HG03095 (cell line): Measurements from ENCODE around the gene TRPV6.

Source experiments
- ATAC-seq: cut with Tn5 transposase; IDR thresholded peaks from one replicate; pipeline ENCODE4 v1.9.1; 2021; ENCODE audit warnings: moderate library complexity; ENCODE audit not compliant: unreplicated experiment

TRPV6 gene

GRCh38 chr7:142885311-142886230 is at the start of gene TRPV6:
Gene TRPV6 (minus strand): TSS chr7:142885745.
- ATAC-seq, result no peak

DNA sequence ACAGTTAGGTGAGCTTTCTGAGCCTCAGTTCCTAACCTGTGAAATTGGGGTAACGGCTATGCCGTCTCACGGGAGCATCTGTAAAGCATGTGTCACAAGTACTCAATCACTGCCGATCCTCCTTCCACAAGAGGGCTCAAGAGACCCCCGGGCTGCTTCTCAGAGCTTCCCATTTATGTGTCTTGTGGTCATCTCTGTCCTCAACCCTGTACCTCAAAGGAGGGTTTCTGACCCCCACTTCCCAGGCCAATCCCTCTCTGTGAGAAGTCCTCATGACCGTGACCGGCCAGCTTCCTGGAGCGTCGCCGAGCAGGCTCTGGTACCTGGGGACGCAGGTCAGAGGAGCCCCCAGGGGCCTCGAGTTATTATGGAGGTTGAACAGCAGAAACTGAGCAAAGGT is 48.5 kb upstream of the TRPV6 start:
- no peak for ATAC-seq

DNA sequence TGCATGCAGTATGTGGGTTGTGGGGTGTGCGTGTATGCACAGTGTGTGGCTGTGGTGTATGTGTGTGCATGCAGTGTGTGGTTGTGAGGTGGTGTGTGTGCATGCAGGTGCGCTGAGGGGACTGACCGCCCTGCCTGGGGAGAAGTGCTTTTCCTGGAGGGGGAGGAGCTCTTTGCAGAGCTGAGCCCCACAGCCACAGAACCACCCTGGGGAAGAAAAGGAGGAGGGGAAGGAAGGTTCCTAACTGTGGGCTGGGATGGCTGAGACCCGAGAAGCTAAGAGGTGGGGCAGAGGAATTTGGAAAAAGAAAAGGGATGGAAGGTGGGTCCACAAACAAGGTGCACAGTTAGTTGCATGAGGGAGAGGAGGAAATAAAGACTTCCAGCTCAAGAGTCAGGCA is 48.1 kb upstream of the TRPV6 start, which contains the start of gene TRPV5:
TSS of gene TRPV5 (minus strand) at position 123 of the 400 bp plus-strand sequence. CDS start 287 bp downstream, outside the sequence.
- ATAC-seq, result no peak

DNA sequence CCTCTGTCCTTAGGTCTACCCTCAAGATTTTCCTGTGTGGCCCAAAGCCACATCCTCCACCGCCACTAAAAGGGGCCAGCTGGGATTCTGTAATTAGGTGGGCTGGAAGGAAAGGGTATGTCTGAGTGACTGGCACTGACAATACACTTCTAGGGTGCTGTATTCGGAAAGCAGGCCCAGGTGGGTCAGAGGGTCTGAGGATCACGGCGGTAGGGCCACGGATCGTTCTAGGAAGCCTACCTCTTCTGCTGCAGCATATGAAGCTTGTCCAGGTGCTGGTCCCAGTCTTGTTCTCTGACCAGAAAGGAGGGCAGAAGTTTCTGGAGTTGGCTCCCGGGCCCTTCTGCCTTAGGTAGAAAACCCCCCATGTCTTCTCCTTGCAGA is 47.5 kb upstream of the TRPV6 start:
- ATAC-seq, result no peak

DNA sequence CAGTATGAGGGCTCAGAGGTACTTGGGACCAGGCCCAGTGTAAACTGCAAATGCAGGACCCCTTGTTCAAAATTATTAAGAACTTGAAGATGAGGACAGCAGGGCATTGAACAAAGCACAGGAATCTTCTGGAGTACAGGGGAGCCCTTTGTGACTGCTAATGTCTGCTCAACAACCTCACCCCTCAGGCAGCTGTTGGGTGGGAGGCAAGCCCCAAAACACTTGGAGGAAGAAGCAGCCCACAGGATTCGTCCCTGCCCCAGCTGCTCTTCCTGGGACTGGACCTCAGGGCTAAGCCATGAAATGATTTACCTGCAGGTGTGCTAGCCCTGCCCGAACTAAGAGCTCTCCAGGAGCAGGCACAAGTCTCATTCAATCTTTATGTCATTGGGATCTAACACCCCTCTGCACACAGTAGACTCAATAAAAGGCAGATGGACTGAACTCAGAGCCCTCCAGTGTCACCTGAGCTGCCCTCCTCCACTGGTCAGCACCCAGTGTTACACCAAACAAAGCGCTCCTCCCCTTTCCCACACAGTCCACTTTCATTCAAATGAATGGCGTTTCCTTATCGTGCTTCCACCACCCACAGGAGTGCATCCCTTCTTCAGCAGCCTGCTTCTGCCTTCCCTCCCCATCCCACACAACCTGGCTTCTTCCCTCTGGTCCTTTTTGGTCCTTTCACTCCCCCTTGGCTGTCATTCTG is 47.0 kb upstream of the TRPV6 start:
- no peak for ATAC-seq

DNA sequence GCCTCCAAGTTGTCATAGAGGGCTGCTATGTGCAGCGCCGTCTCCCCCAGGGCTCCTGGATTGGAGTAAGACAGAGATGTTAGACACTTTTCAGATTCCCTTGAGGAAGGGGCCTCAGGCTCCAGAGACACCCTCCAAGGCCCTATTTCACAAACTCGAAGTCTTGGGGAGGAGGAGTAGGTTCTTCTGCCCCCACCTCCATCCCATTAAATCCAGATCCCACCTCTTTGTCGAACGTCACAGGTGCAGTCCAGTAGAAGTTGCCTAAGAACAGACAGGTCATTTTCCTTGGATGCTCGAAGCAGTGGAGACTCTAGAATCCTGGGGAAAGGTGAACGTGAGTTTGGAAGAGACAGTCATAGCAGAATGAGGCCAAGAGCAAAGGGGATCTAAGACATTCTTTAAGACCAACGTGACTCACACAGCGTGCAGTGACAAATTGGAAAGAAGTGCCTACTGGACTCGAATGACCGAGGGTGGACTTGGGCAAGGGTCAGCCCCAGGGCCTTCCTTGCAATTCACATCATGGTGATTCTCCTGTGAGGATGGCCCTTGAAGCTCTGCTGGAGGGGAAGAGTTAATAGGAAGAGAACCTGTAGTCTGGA is 44.7 kb upstream of the TRPV6 start:
- ATAC-seq, result no peak

DNA sequence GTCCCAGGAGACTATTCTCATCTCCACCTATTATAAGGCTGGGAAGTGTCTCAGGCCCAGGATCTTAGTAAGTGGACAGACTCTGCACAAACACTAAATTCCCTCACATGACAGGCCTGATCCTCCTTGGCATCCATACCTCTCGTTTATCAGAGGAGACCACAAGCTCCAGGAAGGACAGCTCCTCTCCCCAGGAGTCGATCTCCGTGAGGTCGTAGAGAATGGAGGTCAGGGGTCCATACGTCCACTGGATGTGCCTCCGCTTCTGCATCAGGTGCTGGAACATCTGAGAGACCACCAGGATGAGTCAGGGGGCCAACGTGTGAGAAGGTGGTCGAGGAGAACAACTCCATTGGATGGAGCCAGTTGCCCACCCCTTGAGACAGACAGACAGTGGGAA is 42.4 kb upstream of the TRPV6 start:
- no peak for ATAC-seq

DNA sequence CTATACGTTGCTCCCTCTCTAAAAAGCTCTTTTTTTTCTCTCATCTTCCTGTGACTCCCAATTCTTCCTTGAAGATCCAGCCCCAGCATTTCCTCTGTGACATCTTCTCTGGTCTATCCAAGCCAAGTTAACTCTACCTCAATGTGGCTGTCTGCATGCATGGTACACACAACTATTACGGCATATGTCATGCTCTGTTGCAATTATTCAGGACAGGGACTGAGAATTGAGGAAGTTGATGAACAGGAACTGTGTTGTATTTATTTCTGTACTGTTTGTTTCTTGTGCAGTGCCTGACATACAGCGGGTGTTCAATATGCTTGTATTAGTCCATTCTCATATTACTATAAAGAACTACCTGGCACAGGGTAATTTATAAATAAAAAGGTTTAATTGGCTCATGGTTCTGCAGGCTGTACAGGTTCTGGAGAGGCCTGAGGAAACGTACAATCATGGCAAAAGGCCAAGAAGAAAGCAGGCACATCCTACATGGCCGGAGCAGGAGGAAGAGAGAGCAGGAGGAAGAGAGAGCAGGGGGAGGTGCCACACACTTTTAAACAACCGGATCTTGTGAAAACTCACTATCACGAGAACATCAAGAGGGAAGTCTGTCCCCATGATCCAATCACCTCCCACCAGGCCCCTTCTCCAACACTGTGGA is 41.7 kb upstream of the TRPV6 start:
- no peak for ATAC-seq

- no peak for ATAC-seq
Observed at GRCh38 chr7:142925413-142925812, 39.9 kb upstream of the TRPV6 start.

- no peak for ATAC-seq
Observed at GRCh38 chr7:142923391-142923790, 37.8 kb upstream of the TRPV6 start.

GRCh38 chr7:142919656-142920055 is 34.1 kb upstream of the TRPV6 start:
- ATAC-seq, result no peak

DNA sequence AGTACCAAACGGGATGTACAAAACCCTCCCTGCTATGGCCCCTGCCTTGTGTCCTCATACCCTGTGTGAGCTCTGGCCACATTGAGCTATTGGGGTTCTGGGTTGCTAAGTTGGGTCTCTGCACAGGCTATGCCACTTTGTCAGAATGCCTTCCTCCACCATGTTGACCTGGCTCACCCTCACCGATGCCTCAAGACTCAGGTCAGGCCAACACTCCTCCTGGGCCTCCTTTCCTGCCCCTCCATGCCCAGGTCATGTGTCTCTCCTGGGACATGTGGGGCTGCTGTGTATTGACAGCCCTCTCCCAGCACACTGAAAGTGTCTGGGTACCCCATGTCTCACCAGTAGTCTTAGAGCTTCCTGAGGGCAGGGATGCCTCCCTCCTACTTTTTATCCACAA is 33.4 kb upstream of the TRPV6 start:
- no peak for ATAC-seq

DNA sequence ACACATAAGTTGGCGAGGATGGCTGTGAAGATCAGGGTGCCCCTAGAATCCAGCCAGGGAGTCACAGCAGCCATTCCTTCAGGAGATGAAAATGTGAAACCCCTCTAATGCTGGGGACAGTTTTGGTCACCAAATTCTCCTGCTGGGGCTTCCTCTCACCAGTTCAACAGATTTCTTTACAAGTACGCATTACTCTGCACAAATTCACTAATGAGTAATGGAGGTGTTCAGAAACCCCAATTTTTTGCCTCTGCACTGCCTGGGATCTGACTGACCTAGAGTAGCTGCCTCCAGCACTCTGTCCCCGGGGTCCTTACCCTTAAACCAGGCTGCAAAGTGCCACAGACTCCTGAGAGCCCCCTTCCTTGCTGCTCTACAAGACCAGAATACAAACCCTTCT is 31.9 kb upstream of the TRPV6 start:
- no peak for ATAC-seq

GRCh38 chr7:142916508-142916907 is 31.0 kb upstream of the TRPV6 start:
- ATAC-seq, result no peak

DNA sequence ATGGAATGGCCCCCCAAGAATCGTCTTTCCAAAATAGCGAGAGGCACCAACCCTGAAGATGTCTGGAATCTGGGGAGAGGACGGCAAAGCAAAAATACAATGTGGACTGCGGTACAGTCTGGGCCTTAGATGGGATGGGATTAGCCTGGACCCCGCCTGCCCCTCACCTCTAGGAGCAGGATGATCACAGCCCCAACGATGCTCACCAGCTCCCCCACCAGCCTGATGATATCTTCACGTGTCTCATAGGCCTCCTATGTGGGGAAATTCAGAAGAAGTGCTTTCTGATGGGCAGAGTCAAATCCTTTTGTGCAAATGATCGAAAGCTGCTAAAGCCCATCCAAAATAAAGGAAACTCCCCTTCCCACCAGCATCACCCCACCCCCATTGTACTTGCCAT is 29.8 kb upstream of the TRPV6 start:
- ATAC-seq, result no peak

- ATAC-seq, result no peak
Observed at GRCh38 chr7:142914121-142914520, 28.6 kb upstream of the TRPV6 start.

GRCh38 chr7:142913566-142913965 is 28.0 kb upstream of the TRPV6 start:
- no peak for ATAC-seq

- ATAC-seq, result no peak
Observed at GRCh38 chr7:142913051-142913450, 27.5 kb upstream of the TRPV6 start.

GRCh38 chr7:142910481-142910880 is 24.9 kb upstream of the TRPV6 start:
- ATAC-seq, result no peak

DNA sequence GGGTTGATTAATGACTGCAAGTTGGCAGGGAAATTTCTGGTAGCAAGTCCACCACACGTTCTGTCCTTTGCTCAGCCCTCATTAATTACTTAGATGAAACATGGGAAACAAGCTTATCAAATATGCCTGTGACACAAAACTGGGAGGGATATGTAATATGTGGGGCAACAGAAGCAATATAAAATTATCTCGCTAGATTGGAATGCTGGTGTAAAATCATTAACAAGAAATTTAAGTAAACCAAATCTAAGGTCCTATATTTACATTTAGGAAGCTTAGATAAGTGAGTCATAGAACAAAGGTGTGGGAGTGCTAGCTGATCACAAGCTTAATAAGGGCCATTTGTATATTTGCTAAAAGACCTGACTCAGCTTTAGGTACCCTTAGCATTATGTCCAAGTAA is 24.5 kb upstream of the TRPV6 start:
- no peak for ATAC-seq
